Bone marrow (tissue), 2 donors: ENCODE data around the gene CIAO3.

Source experiments
- DNase-seq, 2 donors: peaks; one replicate each; lab custom pipeline; 2025; lab: John Stamatoyannopoulos, UW

Gene CIAO3

DNA sequence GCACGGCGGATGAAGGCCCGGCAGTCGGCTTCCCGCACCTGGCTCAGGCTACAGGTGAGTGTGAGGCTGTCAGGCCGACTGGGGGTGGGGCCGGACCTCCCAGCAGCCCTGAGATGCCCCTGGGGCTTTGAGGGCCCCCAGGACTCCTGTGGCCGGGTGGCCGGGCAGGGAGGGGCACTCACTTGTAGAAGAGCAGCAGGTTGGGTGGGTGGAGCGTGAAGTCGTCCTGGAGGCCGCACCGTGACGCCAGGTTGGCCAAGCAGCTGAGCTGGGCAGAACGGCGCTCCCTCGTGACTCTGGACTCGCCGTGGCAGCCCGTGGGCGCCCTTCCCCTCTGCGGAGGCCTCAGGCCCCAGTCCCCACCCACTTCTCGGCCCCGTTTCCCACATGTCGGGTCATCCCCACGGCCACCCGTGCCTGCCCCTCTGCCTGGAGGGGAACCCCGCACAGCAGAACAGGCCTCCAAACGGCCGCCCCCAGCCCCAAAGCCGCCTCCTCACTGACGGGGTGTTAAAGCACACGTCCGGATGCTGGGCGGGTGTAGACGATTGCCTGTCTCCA, 34.5 kb upstream of the CIAO3 start:
- DNase-seq = no peak

DNA sequence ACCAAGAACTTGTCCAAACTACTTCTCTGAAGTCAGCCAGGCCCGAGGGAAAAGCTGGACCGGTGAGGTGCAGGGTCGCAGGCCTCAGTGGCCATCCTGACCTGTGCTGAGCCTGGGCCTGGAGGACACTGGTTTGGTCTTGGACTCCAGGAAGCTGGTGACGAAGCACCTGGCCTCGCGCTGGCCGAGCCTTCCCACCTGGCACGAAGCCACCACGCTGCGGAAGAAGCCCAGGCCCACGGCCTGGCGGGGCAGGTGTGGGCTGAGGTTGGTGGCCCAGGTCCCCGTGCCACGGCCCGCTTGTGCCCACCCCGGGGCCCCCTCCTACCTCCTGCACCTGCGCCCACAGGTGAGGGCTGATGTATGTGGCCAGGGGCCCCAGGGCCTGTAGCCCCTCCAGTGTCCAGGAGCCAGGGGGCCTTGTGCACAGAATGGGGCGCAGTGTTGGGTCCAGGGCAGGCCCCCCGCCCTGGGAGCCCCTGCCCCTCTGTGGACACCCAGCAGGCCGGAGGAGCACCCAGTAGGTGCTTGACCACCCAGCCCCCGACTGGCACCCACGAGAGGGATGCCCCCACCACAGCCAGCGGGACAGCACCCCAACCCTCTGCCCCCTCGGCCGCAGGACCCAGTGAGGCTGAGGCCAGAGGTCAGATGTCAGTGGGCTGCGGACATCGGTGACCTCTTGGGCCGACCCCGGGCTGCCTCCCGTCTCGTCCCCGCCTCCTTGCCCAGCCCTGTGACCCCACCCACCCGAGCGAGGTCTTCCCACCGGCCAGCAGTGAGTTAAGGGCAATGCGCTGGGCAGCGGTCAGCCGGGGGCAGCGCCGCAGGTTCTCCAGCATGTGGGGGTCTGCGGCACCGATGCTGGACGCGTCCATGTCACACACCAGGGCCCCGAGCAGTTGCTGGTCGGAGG, 33.5 kb upstream of the CIAO3 start:
- DNase-seq = no peak

DNA sequence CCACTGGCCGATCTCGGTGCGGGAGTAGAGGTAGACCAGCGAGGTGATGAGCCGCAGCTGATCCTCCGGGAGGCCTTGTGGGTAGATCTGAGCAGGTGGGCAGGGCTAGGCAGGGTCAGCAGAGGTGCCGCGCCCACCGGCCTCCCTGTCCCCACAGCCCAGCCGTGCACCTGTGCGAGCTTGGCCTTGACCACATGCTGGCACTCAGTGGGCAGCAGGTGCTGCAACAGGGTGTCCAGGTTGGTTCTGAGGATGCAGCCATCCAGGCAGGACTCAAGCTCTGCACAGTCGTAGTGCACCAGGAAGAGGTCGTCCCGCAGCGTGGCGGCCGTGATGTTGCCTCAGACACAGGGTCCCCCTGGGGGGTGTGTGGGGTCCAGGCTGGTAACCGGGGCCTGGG, 32.2 kb upstream of the CIAO3 start:
- DNase-seq = no peak

DNA sequence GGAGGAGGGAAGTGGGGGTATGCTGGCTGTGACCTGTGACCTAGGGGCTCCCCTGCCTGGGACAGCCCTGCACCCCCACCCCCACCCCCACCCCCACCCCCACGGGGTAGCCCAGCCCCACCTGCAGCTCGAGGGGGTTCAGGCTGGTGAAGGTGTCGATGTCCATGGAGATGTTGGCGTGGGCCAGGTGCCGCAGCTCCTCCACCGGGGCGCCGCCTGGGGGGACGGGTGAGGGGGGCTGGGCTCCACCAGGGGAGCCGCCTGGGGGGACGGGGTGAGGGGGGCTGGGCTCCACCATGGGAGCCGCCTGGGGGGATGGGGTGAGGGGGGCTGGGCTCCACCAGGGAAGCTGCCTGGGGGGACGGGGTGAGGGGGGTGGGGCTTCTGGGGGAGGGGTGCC, 29.6 kb upstream of the CIAO3 start:
- no peak for DNase-seq

DNA sequence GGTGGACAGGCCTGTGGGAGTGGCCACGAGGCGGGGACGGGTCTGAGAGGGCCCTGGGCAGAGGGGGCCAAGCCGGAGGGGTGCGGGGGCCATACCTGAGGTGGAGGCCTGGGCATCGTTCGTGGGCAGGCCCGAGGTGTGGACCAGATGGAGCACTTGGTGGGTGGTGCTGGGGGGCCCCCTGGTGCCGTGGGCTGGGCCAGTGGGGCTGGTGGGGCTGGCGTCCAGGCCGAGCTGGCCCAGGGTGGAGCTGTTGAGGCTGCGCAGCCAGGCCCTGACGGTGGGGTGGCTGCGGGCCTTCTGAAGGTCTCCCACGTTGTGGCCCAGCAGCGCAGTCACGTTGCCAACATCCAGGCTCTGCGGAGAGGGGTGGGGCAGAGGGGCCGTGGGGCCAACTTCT, 29.1 kb upstream of the CIAO3 start:
- DNase-seq = no peak

DNA sequence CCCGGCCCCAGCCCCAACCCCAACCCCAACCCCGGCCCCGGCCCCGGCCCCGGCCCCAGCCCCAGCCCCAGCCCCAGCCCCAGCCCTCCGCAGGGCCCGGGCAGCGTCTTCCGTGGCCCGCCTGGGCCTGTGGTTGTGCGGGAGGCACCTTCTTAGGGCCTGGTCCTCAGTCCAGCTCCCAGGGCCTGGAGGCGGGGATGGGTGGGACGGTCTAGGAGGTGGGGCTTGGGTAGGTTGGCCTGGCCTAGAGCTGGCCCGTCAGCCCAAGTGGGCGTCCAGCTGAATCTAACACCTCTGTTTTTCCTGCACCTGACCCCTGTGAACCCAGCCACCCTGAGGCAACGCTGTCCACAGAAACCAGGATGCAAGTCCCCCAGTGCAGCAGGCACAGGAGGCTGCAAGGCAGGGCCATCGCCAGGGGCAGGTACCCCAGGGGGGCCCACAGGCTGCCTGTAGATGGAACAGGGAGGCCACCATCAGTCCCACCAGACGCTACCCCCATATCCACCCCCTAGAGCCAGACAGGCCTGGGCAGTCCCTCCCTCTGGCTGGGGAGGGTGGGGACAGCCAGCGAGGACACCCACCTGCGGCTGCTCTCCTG, 28.5 kb upstream of the CIAO3 start:
- DNase-seq = no peak

DNA sequence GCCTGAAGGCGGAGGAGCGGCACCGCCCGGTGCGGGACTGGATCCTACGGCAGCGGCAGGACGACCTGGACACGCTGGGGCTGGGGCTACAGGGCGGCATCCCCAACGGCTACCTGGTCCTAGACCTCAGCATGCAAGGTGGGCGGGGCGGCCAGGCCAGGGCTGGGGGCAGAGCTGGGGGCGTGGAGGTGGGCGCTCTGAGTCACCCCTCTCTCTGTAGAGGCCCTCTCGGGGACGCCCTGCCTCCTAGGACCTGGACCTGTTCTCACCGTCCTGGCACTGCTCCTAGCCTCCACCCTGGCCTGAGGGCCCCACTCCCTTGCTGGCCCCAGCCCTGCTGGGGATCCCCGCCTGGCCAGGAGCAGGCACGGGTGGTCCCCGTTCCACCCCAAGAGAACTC, 27.6 kb upstream of the CIAO3 start:
- no peak for DNase-seq

DNA sequence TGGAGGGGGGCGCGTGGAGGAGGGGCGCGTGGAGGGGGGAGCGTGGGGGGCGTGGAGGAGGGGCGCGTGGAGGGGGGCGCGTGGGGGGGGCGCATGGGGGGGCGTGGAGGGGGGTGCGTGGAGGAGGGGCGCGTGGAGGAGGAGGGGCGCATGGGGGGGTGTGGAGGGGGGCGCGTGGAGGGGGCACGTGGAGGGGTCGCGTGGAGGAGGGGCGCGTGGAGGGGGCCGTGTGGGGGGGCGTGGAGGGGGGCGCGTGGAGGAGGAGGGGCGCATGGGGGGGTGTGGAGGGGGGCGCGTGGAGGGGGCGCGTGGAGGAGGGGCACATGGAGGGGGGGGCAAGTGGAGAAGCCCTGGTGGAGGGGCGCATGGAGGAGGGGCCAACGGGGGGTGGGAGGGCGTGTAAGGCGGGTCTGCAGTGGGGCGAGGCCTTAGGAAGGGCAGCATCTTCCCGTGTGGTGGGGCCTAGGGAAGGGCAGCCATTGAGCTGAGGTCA, 27.0 kb upstream of the CIAO3 start:
- DNase-seq = no peak

DNA sequence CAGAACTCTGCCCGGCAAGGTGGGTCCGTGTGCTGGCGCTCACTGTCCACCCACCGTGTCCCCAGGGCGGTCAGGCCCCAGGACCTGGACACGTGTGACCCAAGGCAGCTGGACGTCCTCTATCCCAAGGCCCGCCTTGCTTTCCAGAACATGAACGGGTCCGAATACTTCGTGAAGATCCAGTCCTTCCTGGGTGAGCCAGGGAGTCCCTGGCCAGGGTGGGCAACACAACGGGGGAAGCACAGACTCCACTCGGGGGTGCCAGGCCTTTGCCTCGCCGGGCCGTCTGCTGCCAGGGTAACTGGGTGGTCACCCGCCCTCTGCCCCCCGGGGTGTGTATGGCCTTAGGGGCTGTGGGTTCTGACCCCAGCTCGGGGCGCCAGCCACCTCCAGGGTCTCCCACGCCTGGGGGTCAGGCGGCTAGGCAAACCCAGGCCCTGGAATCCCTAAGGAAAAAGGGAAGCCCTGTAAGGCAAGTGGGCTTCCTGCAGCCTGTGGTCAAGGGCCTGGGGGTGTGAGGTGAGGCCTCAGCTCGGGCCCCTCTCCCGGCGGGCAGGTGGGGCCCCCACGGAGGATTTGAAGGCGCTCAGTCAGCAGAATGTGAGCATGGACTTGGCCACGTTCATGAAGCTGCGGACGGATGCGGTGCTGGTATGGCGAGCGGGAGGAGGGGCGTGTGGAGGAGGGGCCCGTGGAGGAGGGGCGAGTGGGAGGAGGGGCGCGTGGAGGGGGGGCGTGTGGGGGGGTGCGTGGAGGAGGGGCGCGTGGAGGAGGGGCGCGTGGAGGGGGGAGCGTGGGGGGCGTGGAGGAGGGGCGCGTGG, 26.2 kb upstream of the CIAO3 start:
- DNase-seq = no peak

DNA sequence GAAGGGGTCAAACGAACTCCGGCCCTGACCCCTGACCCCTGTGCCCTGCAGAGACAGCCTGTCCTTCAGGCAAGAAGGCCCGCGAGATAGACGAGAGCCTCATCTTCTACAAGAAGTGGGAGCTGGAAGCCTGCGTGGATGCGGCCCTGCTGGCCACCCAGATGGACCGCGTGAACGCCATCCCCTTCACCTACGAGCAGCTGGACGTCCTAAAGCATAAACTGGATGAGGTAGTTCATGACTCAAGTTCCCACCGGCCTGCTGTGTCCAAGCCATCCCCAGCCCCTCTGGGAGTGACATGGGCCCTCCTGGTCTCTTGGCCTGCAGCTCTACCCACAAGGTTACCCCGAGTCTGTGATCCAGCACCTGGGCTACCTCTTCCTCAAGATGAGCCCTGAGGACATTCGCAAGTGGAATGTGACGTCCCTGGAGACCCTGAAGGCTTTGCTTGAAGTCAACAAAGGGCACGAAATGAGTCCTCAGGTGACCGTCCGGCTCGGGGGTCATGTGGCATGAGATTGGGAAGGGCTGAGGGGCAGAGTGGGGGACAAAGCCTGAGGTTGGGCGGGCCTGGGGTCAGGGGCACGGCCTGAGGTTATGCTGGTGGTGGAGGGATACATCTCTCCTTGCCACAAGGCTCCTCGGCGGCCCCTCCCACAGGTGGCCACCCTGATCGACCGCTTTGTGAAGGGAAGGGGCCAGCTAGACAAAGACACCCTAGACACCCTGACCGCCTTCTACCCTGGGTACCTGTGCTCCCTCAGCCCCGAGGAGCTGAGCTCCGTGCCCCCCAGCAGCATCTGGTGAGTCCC, 25.4 kb upstream of the CIAO3 start:
- DNase-seq = no peak

DNA sequence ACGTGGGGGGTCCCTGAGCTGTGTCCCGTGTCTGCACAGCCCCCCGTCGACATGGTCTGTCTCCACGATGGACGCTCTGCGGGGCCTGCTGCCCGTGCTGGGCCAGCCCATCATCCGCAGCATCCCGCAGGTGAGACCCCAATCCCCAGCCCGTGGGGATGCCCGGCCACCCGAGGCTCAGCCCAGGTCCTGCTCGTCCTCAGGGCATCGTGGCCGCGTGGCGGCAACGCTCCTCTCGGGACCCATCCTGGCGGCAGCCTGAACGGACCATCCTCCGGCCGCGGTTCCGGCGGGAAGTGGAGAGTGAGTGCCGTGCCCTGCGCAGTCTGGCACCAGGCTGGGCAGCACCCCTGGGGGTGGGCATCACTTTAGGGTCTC, 24.7 kb upstream of the CIAO3 start:
- no peak for DNase-seq

DNA sequence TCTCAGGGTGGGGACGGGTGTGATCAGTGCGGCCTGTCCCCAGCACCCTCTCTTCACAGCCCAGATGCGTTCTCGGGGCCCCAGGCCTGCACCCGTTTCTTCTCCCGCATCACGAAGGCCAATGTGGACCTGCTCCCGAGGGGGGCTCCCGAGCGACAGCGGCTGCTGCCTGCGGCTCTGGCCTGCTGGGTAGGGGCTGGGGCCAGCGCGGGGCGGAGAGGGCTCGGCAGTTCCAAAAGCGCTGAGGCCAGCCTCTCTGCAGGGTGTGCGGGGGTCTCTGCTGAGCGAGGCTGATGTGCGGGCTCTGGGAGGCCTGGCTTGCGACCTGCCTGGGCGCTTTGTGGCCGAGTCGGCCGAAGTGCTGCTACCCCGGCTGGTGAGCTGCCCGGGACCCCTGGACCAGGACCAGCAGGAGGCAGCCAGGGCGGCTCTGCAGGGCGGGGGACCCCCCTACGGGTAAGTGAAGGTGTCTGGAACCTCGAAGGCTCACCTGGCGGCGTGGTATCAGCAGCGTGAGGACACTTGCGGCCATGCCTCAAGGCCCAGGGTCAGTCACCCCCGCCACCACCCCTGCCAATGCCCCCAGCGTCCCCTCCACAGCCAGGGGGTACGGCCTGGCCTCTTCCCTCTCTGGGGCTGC, 24.2 kb upstream of the CIAO3 start:
- DNase-seq = no peak

DNA sequence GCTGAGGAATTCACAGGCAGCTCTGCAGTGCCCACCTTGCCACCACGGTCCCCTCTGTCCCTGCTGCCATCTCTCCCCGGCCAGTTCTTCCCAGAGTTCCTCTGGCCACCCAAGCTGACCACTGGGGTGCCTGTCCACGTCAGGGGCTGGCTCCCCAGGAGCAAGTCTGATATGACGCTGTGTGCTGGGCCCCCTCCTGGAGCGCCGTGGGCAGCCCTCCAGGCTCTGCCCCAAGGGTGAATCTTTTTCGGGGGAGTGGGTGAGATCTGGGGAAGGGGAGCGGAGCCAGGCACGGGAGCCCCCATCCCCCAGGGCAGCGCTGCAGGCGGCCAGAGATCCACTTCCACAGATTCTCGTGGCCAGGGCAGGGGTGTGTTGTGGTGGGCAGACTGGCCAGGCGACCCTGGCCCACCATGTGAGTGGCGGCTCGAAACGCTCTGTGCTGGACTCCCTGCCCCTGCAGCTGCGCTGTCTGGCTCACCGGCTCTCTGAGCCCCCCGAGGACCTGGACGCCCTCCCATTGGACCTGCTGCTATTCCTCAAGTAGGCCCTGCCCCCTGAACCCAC, 23.5 kb upstream of the CIAO3 start:
- no peak for DNase-seq

DNA sequence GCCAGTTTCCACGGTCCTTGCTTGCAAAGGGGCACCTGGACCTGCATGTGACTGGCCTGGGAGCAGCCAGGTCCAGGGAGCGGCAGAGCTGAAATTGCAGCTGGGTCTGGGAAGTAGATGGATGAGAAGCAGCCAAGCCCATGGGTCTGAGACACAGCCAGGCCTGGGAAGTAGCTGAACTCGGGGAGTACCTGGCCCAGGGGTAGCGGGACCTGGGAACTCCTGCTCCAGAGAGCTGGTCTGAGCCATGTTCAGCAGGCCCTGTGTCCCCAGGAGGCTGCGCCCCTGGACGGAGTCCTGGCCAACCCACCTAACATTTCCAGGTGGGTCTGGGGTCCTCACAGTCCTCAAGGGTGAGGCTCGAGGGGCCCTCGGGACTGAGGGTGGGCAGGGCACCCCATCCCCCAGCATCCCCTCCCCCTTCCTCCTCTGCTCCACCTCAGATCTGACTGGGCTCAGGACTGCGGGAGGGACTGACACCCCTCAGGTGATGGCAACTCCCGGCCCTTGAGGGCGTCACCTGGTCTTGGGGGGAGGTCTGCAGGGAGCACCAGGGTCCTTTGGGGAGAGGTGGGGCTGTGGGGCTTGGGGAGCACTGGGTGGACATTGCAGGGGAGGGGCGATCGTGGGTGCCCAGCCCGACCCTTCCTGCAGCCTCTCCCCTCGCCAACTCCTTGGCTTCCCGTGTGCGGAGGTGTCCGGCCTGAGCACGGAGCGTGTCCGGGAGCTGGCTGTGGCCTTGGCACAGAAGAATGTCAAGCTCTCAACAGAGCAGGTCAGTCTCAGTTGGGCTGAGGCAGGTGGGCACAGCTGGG, 22.8 kb upstream of the CIAO3 start:
- DNase-seq = no peak

DNA sequence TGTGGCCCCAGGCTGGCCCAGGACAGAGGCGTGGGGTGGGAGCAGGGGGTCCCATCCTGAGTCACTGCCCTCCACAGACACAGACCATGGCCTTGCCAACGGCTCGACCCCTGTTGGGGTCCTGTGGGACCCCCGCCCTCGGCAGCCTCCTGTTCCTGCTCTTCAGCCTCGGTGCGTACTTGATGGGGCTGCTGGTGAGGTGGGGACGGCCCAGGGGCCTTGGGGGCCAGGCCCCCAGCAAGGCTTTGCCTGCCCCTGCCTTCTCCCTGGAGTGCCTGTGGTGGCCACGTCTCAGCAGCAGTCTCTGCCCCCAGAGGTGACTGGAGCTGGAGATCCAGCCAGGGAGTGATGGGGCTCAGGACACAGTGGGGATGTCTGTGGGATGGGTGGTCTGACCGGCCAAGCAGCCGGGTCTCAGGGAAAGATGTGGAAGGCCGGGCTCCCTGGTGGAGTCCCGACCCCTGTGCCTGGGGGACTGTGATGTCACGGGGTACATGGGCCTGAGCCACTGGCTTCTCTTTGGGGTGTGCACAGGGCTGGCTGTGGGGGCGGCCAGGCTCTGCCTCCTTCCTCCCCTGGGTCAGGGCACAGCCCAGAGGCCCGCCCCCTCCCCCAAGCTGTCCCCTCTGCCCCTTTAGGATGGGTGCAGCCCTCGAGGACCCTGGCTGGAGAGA, 21.9 kb upstream of the CIAO3 start:
- DNase-seq = no peak

DNA sequence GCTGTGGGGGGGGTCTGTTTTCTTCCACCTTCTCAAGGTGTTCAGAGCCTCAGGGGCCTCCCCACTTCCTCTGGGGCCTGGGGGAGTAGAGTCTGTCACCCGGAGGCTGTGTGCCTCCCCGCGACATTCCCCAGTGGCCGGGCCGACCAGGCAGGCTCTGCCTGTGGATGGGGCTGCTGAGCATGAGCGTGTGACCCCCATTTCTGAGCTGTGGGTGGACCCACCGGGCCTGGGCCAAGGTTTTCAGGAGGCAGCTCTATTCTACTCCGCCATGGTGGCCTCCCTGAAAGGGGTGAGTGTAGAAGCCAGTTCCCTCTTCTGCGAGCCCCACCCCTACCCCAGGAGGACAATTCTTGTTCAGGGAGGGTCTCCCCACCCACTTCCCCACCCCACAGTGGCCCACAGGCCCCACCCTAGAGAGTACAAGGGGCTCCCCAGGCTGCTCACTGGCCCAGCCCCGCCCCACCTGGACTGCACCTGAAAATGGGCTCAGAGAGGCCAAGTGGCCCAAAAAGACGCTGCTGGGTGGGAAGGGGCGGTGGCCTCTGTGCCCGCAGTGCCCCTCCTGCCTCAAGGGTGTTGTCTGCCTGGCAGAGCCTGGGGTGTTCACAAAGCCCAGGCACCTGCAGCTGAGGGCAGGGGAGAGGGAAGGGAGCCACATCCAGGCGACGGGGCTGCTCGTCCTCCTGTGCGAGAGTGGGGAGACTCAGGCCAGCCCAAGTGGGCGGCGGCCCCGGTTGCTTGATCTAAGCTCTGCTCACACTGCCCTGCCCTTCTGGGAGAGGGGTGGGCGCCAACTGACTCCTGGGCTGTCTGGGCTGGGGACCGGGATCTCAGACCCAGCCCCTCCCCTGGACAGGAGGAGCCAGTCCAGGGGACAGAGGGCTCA, 21.1 kb upstream of the CIAO3 start:
- no peak for DNase-seq

DNA sequence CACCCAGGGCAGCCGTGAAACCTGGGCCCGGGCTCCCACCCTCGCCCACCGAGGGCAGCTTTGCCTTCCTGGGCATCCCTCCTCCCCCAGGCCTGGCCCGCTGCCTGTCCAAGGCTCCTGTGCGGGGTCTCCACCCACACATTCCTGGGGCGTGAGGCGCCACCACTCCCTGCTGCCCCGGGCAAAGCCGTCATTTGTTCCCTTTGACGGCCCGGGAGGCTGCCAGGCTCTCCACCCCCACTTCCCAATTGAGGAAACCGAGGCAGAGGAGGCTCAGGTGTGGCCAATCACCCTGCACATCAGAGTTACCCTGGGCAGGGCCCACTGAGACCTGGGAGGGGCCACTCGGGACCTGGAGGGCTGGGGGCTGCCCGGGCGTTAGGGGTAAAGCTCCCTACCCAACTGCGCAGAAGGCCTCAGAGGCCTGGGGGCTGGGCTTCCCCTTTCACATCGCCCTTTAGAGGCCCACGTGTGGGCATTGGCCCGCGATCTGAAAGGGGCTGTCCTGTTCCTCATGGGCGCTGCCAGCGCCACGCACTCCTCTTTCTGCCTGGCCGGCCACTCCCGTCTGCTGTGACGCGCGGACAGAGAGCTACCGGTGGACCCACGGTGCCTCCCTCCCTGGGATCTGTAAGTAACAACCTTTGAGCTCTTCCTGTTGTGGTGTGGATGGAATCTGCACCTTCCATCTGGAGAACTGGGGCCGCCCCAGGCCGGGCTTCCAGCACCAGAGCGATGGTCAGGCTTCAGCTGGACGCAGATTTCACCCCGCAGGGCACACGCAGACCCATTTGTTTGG, 19.9 kb upstream of the CIAO3 start, which contains the start of gene MSLN:
TSS of gene MSLN (plus strand) at position 190 of the 799 bp plus-strand sequence. CDS start 1,947 bp downstream, outside the sequence.
- DNase-seq = no peak
